Endothelial cell of umbilical vein (primary cell): ENCODE measurements around the gene KIF2C. TPM values are rescaled to one million over a fixed set of nuclear protein-coding genes. Genes with fewer than 3 reads are reported as not detected.

Experiments
- BruUV-seq: library from RNA; stranded (reverse); fragments of 400-500 nt; replicated peaks from 2 replicates; lab custom pipeline; 2021; lab: Mats Ljungman, UMichigan
- CTCF ChIA-PET: fragments of 300-600, 350-600 bp; sonication (Branson Sonifier 250); formaldehyde crosslinking; loops from one replicate; lab custom pipeline; 2021; ENCODE audit warnings: antibody characterized with exemption, inconsistent platforms; lab: Charles Lee
- POLR2A ChIA-PET: fragments of 300-600, 350-600 bp; sonication (Branson Sonifier 250); formaldehyde crosslinking; loops from one replicate; lab custom pipeline; 2021; ENCODE audit warnings: antibody characterized with exemption, inconsistent platforms; lab: Charles Lee
- DNase-seq: peaks from one replicate; pipeline ENCODE4 v3.0.0-alpha.2; 2011; ENCODE audit warnings: low read depth, low spot score
- FAIRE-seq: peaks from 2 replicates; lab custom pipeline; 2011; peaks lifted over from hg19 to GRCh38; lab: Jason Lieb, UNC
- H2AFZ ChIP-seq: 2 replicates; pipeline ENCODE4 v1.6.0; 2012; ENCODE audit warnings: low read depth, low read length, control low read depth, inconsistent platforms
- H3K27ac ChIP-seq: 2 replicates; pipeline ENCODE4 v1.5.1; 2011; ENCODE audit warnings: low read depth, mild to moderate bottlenecking, control low read depth, low read length, moderate library complexity; ENCODE audit not compliant: insufficient read depth
- H3K27me3 ChIP-seq, 2 experiments: 2 replicates each; pipeline versions ENCODE4 v1.6.0 to v1.6.1; 2011; ENCODE audit warnings: low read length in 2 of 2, mixed read lengths in 1 of 2; ENCODE audit not compliant: control insufficient read depth in 2 of 2, insufficient read depth in 2 of 2
- H3K36me3 ChIP-seq, 2 experiments: 2 replicates in 1 of 2; 3 replicates in 1 of 2; pipeline ENCODE4 v1.5.1; 2011; ENCODE audit warnings: low read length in 2 of 2, mild to moderate bottlenecking in 1 of 2, moderate library complexity in 1 of 2; ENCODE audit not compliant: control insufficient read depth in 2 of 2, insufficient read depth in 2 of 2; ENCODE audit errors: extremely low read depth in 1 of 2
- H3K4me1 ChIP-seq: 3 replicates; pipeline ENCODE4 v1.5.1; 2011; ENCODE audit warnings: mild to moderate bottlenecking, low read length; ENCODE audit not compliant: control insufficient read depth, insufficient read depth; ENCODE audit errors: extremely low read depth
- H3K4me2 ChIP-seq: 2 replicates; pipeline ENCODE4 v1.6.1; 2011; ENCODE audit warnings: low read length, control low read depth, mixed read lengths; ENCODE audit not compliant: insufficient read depth
- H3K4me3 ChIP-seq, 3 experiments: fragments of 200-600 bp in 1 of 3; sonication (generic), shearing (Covaris generic) in 1 of 3; replicated peaks in 1 of 3; 2 replicates each; pipeline ENCODE4 v1.5.1; 2011 to 2016; ENCODE audit warnings: control low read depth in 3 of 3, low read length in 3 of 3, mild to moderate bottlenecking in 2 of 3, inconsistent platforms in 1 of 3, low read depth in 1 of 3, moderate library complexity in 1 of 3; ENCODE audit not compliant: insufficient read depth in 1 of 3
- H3K79me2 ChIP-seq: 2 replicates; pipeline ENCODE4 v1.6.0; 2012; ENCODE audit warnings: low read length, inconsistent platforms; ENCODE audit not compliant: control insufficient read depth, insufficient read depth
- H3K9ac ChIP-seq: replicated peaks from 2 replicates; pipeline ENCODE3; 2011; ENCODE audit warnings: low read length, control low read depth; ENCODE audit not compliant: insufficient read depth; ENCODE audit errors: extremely low read depth
- H3K9me1 ChIP-seq: replicated peaks from 3 replicates; pipeline ENCODE4 v1.6.0; 2011; ENCODE audit warnings: mild to moderate bottlenecking, low read length; ENCODE audit not compliant: control insufficient read depth, insufficient read depth; ENCODE audit errors: extremely low read depth
- H3K9me3 ChIP-seq: replicated peaks from 2 replicates; pipeline ENCODE4 v1.5.1; 2012; ENCODE audit warnings: low read length, inconsistent platforms; ENCODE audit not compliant: control insufficient read depth, insufficient read depth
- H4K20me1 ChIP-seq: replicated peaks from 2 replicates; pipeline ENCODE3; 2011; ENCODE audit warnings: mild to moderate bottlenecking, low read length; ENCODE audit not compliant: control insufficient read depth, insufficient read depth; ENCODE audit errors: extremely low read depth
- EZH2 ChIP-seq: IDR thresholded peaks from 2 replicates; pipeline ENCODE4 v1.6.1; 2012; ENCODE audit warnings: borderline replicate concordance, low read depth, mild to moderate bottlenecking, moderate library complexity, low read length, inconsistent platforms; ENCODE audit not compliant: severe bottlenecking
- FOS ChIP-seq: IDR thresholded peaks from 2 replicates; pipeline ENCODE4 v1.6.1; 2011; ENCODE audit warnings: mild to moderate bottlenecking, low read length, moderate library complexity, borderline replicate concordance; ENCODE audit not compliant: insufficient read depth
- GATA2 ChIP-seq: IDR thresholded peaks from 2 replicates; pipeline ENCODE4 v1.7.0; 2011; ENCODE audit warnings: low read depth, mild to moderate bottlenecking, moderate library complexity, mixed read lengths, low read length; ENCODE audit not compliant: insufficient read length, insufficient read depth
- JUN ChIP-seq: IDR thresholded peaks from 2 replicates; pipeline ENCODE4 v1.6.1; 2011; ENCODE audit warnings: borderline replicate concordance, low read depth; ENCODE audit not compliant: insufficient read length, insufficient read depth
- MYC ChIP-seq: IDR thresholded peaks from one replicate; pipeline ENCODE4 v1.6.1; 2011; ENCODE audit warnings: mild to moderate bottlenecking, low read depth, low read length
- POLR2A ChIP-seq: IDR thresholded peaks from 2 replicates; pipeline ENCODE4 v1.6.1; 2012; ENCODE audit warnings: low read depth, mild to moderate bottlenecking, control low read depth, low read length
- POLR2AphosphoS5 ChIP-seq: IDR thresholded peaks from 2 replicates; pipeline ENCODE4 v1.6.1; 2012; ENCODE audit warnings: low read depth, mild to moderate bottlenecking, control low read depth, low read length, moderate library complexity; ENCODE audit not compliant: insufficient read depth
- dilution Hi-C: fragments of 300-500 bp; cut with MboI; formaldehyde crosslinking; loops from one replicate; pipeline ENCODE4 v1.15.0; 2019; ENCODE audit warnings: low sequenced_read_pairs; ENCODE audit not compliant: extremely low pct_ligation_motif_present
- intact Hi-C: fragments of 100-400 bp; cut with micrococcal nuclease; formaldehyde crosslinking; loops from one replicate; pipeline ENCODE4 v1.10.0; 2022
- polyA plus RNA-seq, 4 experiments: library from polyadenylated mRNA; depleted of rRNA in 3 of 4; stranded (reverse) in 3 of 4; unstranded in 1 of 4; fragments of >200 nt; gene quantifications; 2 replicates each; pipeline versions ENCODE4 v1.2.1 to v1.2.3, GENCODE V29; 2011 to 2012; ENCODE audit warnings: missing spikeins in 1 of 4
- total RNA-seq: library from RNA; stranded (reverse); gene quantifications from 2 replicates; pipeline ENCODE4 v1.2.3, GENCODE V29; 2021
- TF ChIP-seq, protein P1 (sequence below), 2 donors: IDR thresholded peaks; 1 replicate in 1 of 2; 2 replicates in 1 of 2; pipeline ENCODE4 v1.5.1; 2011; ENCODE audit warnings: low read length in 2 of 2, mild to moderate bottlenecking in 2 of 2, moderate library complexity in 2 of 2, control low read depth in 1 of 2, inconsistent platforms in 1 of 2, low read depth in 1 of 2; ENCODE audit not compliant: insufficient read depth in 1 of 2; ENCODE audit errors: extremely low read depth in 1 of 2
- TF ChIP-seq, protein P2 (sequence below): IDR thresholded peaks from 2 replicates; pipeline ENCODE4 v1.6.1; 2011; ENCODE audit not compliant: insufficient read depth, insufficient read length

The KIF2C gene
- total and polyA plus RNA-seq, 2 donors (not counting 3 experiments of a cell fraction or from before 2014, with no cell fraction given) = 27.1 to 53.7 TPM

DNA sequence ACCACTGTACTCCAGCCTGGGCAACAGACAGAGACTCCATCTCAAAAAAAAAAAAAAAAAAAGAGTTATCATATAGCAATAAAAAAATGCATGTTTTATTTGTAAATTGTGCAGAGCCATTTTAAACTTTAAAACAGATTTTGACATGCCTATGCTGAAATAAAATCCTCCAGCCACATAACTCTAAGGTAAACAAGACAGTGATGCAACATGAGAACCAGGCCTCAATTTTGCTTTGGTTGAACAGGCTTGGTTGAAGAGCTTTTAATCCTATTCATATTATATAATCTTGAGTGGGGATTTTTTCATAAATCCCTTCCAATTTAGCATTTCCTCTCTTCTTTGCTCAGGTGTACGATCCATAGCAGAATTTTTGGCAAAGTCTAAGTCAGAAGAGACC, 39.1 kb upstream of the KIF2C start:
- no peaks in the 10 kb centered on the region for H3K9me1 ChIP-seq
- peaks cover 0 to 7% of the 10 kb centered on the region in 2 experiments for H3K27me3 ChIP-seq
- TF ChIP-seq GATA2 = no peak
- TF ChIP-seq EZH2 = no peak
- TF ChIP-seq, protein P1, sequence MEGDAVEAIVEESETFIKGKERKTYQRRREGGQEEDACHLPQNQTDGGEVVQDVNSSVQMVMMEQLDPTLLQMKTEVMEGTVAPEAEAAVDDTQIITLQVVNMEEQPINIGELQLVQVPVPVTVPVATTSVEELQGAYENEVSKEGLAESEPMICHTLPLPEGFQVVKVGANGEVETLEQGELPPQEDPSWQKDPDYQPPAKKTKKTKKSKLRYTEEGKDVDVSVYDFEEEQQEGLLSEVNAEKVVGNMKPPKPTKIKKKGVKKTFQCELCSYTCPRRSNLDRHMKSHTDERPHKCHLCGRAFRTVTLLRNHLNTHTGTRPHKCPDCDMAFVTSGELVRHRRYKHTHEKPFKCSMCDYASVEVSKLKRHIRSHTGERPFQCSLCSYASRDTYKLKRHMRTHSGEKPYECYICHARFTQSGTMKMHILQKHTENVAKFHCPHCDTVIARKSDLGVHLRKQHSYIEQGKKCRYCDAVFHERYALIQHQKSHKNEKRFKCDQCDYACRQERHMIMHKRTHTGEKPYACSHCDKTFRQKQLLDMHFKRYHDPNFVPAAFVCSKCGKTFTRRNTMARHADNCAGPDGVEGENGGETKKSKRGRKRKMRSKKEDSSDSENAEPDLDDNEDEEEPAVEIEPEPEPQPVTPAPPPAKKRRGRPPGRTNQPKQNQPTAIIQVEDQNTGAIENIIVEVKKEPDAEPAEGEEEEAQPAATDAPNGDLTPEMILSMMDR (IDR thresholded peaks at IDR 0.05; ENCODE audit: extremely low read depth in 1 of 2, insufficient read depth in 1 of 2, low read depth in 1 of 2, low read length in 2 of 2) = no peak
- no peak for TF ChIP-seq JUN
- no peak for TF ChIP-seq POLR2AphosphoS5
- TF ChIP-seq, protein P2, sequence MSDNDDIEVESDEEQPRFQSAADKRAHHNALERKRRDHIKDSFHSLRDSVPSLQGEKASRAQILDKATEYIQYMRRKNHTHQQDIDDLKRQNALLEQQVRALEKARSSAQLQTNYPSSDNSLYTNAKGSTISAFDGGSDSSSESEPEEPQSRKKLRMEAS = no peak
- no peak for TF ChIP-seq POLR2A
- no peak for TF ChIP-seq MYC
- no peak for TF ChIP-seq FOS
- H3K4me3 ChIP-seq = no peak overlapping the region
- FAIRE-seq (no peak), DNase-seq (no peak)
- H3K36me3 ChIP-seq = no peaks in the 10 kb centered on the region
- H4K20me1 ChIP-seq = no peaks in the 10 kb centered on the region
- H3K9me3 ChIP-seq = no peaks in the 10 kb centered on the region
- ChIA-PET POLR2A (no interaction called here), CTCF (interaction anchor here (0.7 kb wide), 1 partner anchor 29 kb away, joined by 3 read pairs; no protein-coding TSS in a partner anchor)
- dilution Hi-C loops = no loop called here
- no peak overlapping the region for H3K27ac ChIP-seq
- intact Hi-C loops = no loop called here
- BruUV-seq = no TSS peak
- no peaks in the 10 kb centered on the region for H3K4me1 ChIP-seq
- H2AFZ ChIP-seq = no peak overlapping the region
- no peak overlapping the region for H3K4me2 ChIP-seq
- H3K79me2 ChIP-seq = no peaks in the 10 kb centered on the region
- no peak overlapping the region for H3K9ac ChIP-seq
